ENCODE measurements around the gene SIPA1L3.
A peak's percentile ranks its signal among the peaks of the same experiment; 100 is the strongest.

Gene SIPA1L3

DNA sequence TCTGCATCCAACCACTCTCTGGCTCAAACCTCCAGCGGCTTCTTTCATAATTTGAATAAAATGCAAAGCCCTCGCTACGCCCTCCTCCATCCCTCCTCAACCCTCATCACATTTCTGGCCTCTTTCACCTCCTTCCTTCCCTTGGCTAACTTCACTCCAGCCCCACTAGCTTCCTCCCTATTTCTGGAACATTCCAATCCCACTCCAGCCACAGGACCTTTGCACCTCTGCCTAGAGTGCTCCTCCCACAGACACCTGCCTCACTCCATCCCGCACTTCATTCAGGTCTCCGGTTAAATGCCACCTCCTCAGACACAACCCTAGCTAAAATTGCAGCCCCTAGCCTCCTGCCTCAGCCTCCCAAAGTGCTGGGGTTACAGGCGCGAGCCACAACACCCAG lies 324.9 kb downstream of the SIPA1L3 start:
- Histone ChIP-seq H3K9me3 (ENCODE audit: control insufficient read depth, low read length) (no peaks in the 10 kb centered on the region), H3K4me3 (ENCODE audit: insufficient read depth, low read depth, low read length, poor library complexity, severe bottlenecking) (no peak overlapping the region), H3K36me3 (ENCODE audit: control insufficient read depth, insufficient read depth, low read length) (no peaks in the 10 kb centered on the region), H3K4me1 (ENCODE audit: control insufficient read depth, insufficient read depth, low read length, poor library complexity, severe bottlenecking) (peaks cover 10% of the 10 kb centered on the region), H3K27me3 (replicated peaks; ENCODE audit: control insufficient read depth, insufficient read depth, low read length, poor library complexity, severe bottlenecking) (peaks cover 20% of the 10 kb centered on the region), H3K27ac (ENCODE audit: insufficient read depth, low read length, poor library complexity, severe bottlenecking) (no peak overlapping the region)
- no peak for DNase-seq

DNA sequence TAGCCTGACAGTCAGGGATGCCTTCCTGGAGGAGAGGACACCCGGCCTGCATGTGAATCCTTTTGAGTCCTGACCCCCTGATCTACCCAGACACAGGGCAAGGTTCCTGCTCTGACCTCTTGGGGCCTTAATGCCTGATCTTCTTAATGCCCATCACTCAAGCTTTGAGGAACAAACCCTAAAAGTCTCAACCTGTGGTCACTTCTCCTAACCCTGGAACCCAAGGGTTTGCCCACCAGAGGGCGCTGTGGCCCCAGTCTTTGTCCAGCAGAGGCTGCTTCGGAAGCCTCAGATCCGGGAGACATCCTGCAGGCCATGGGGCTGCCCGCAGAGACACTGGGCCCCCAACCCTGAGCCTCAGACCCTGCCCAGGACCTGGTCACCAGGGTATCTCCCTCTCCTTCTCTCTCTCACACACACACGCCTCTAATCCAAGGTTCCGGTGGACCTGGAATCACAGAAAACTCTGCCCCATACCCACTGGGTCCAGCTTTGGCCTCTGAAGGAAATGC lies 326.8 kb downstream of the SIPA1L3 start:
- no peak overlapping the region for H3K4me3 ChIP-seq (ENCODE audit: insufficient read depth, low read depth, low read length, poor library complexity, severe bottlenecking)
- no peak overlapping the region for H3K27ac ChIP-seq (ENCODE audit: insufficient read depth, low read length, poor library complexity, severe bottlenecking)
- no peaks in the 10 kb centered on the region for H3K36me3 ChIP-seq (ENCODE audit: control insufficient read depth, insufficient read depth, low read length)
- DNase-seq: peak; percentile 36 to 58 (median 49)
- H3K27me3 ChIP-seq (replicated peaks; ENCODE audit: control insufficient read depth, insufficient read depth, low read length, poor library complexity, severe bottlenecking): peaks cover 5% of the 10 kb centered on the region
- peaks cover 6% of the 10 kb centered on the region for H3K4me1 ChIP-seq (ENCODE audit: control insufficient read depth, insufficient read depth, low read length, poor library complexity, severe bottlenecking)
- H3K9me3 ChIP-seq (ENCODE audit: control insufficient read depth, low read length): no peaks in the 10 kb centered on the region

DNA sequence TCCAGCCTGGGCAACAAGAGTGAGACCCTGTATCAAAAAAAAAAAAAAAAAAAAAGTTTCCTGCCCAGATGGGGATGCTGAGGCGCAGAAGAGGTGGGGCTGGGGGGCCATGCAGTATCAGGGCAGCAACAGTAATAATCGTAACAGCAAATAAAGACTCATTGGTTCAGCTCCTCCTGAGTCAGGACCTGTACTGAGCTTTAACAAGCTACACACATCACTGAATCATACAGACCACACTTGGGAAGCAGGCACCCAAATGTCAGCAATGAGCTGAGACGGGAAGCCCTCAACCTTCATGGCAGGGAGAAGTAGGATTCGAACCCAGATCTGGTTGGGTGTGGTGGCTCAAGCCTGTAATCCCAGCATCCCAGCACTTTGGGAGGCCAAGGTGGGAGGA lies 327.6 kb downstream of the SIPA1L3 start:
- no peaks in the 10 kb centered on the region for H3K36me3 ChIP-seq (ENCODE audit: control insufficient read depth, insufficient read depth, low read length)
- H3K4me3 ChIP-seq (ENCODE audit: insufficient read depth, low read depth, low read length, poor library complexity, severe bottlenecking): no peak overlapping the region
- no peaks in the 10 kb centered on the region for H3K9me3 ChIP-seq (ENCODE audit: control insufficient read depth, low read length)
- no peak overlapping the region for H3K27ac ChIP-seq (ENCODE audit: insufficient read depth, low read length, poor library complexity, severe bottlenecking)
- no peaks in the 10 kb centered on the region for H3K27me3 ChIP-seq (replicated peaks; ENCODE audit: control insufficient read depth, insufficient read depth, low read length, poor library complexity, severe bottlenecking)
- no peaks in the 10 kb centered on the region for H3K4me1 ChIP-seq (ENCODE audit: control insufficient read depth, insufficient read depth, low read length, poor library complexity, severe bottlenecking)
- DNase-seq: no peak

DNA sequence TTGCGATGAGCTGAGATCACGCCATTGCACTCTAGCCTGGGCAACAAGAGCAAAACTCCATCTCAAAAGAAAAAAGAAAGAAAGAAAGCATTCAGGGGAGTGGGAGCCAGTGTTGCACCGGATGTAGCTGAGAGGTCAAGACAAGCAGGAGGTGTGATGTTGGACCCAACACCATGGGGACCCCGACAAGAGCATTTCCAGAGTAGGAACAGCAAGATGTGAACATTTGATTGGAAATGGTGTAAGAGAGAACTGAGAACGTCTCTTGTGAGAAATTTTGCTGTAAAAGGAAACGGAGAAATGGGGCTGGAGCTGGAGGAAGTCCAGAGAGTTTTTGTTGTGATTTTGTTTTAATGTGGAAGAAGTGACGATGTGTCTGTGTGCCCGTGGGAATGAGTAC lies 332.8 kb downstream of the SIPA1L3 start:
- no peaks in the 10 kb centered on the region for H3K9me3 ChIP-seq (ENCODE audit: control insufficient read depth, low read length)
- H3K27me3 ChIP-seq (replicated peaks; ENCODE audit: control insufficient read depth, insufficient read depth, low read length, poor library complexity, severe bottlenecking): no peaks in the 10 kb centered on the region
- H3K36me3 ChIP-seq (ENCODE audit: control insufficient read depth, insufficient read depth, low read length): no peaks in the 10 kb centered on the region
- no peaks in the 10 kb centered on the region for H3K4me1 ChIP-seq (ENCODE audit: control insufficient read depth, insufficient read depth, low read length, poor library complexity, severe bottlenecking)
- DNase-seq: no peak
- H3K27ac ChIP-seq (ENCODE audit: insufficient read depth, low read length, poor library complexity, severe bottlenecking): no peak overlapping the region
- no peak overlapping the region for H3K4me3 ChIP-seq (ENCODE audit: insufficient read depth, low read depth, low read length, poor library complexity, severe bottlenecking)

DNA sequence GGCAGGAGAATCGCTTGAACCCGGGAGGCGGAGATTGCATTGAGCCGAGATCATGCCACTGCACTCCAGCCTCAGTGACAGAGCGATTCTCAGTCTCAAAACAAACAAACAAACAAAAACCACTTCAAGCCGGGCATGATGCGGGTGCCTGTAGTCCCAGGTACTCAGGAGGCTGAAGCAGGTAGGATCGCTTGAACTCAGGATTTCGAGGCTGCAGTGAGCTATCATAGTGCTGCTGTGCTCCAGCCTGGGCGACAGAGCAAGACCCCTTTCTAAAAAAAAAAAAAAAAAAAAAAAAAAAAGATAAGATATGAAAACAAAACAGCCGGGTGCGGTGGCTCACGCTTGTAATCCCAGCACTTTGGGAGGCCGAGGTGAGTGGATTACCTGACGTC lies 336.3 kb downstream of the SIPA1L3 start:
- Histone ChIP-seq H3K9me3 (ENCODE audit: control insufficient read depth, low read length) (no peaks in the 10 kb centered on the region), H3K4me1 (ENCODE audit: control insufficient read depth, insufficient read depth, low read length, poor library complexity, severe bottlenecking) (no peaks in the 10 kb centered on the region), H3K27ac (ENCODE audit: insufficient read depth, low read length, poor library complexity, severe bottlenecking) (no peak overlapping the region), H3K36me3 (ENCODE audit: control insufficient read depth, insufficient read depth, low read length) (no peaks in the 10 kb centered on the region), H3K27me3 (replicated peaks; ENCODE audit: control insufficient read depth, insufficient read depth, low read length, poor library complexity, severe bottlenecking) (no peaks in the 10 kb centered on the region), H3K4me3 (ENCODE audit: insufficient read depth, low read depth, low read length, poor library complexity, severe bottlenecking) (no peak overlapping the region)
- no peak for DNase-seq

DNA sequence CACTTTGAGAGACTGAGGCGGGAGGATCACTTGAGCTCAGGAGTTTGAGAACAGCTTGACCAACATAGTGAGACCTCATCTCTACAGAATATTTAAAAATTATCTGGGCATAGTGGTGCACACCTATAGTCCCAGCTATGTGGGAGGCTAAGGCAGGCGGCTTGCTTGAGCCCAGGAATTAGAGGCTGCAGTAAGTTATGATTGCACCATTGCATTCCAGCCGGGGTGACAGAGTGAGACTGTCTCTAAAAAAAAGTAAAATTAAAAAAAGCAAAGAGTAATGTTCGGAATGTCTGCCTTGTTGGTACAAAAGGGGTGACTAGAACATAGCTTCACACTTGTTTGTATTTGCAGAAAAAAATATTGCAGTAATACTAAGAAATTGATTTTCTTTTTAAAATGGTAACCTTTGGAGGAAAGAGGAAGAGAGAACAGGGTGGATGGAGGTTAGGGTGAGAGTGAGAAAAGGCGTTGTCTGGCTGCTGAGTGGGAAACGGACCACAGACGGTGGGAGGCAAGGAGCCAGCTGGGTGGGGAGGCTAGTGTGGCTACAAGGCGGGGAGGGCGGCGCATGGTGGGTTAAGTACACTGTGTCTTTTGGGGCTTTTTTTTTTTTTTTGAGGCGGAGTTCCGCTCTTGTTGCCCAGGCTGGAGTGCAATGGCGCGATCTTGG lies 339.0 kb downstream of the SIPA1L3 start:
- Histone ChIP-seq H3K9me3 (ENCODE audit: control insufficient read depth, low read length) (no peaks in the 10 kb centered on the region), H3K27ac (ENCODE audit: insufficient read depth, low read length, poor library complexity, severe bottlenecking) (no peak overlapping the region), H3K4me3 (ENCODE audit: insufficient read depth, low read depth, low read length, poor library complexity, severe bottlenecking) (no peak overlapping the region), H3K4me1 (ENCODE audit: control insufficient read depth, insufficient read depth, low read length, poor library complexity, severe bottlenecking) (no peaks in the 10 kb centered on the region), H3K36me3 (ENCODE audit: control insufficient read depth, insufficient read depth, low read length) (no peaks in the 10 kb centered on the region), H3K27me3 (replicated peaks; ENCODE audit: control insufficient read depth, insufficient read depth, low read length, poor library complexity, severe bottlenecking) (no peaks in the 10 kb centered on the region)
- DNase-seq: no peak

DNA sequence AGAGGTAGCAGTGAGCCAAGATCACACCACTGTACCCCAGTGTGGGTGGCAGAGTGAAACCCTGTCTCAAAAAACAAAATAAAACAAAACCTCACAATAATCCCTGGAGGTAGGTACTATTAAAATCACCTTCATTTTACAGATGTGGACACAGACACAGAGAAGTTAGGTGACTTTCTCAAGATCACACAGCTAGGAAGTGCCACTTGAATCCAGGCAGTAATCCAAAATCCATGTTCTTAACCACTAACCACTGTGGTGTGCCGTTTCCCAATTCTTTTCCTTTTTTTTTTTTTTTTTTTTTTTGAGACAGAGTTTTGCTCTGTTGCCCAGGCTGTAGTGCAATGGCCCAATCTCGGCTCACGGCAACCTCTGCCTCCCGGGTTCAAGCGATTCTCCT lies 340.1 kb downstream of the SIPA1L3 start:
- Histone ChIP-seq H3K27me3 (replicated peaks; ENCODE audit: control insufficient read depth, insufficient read depth, low read length, poor library complexity, severe bottlenecking) (no peaks in the 10 kb centered on the region), H3K9me3 (ENCODE audit: control insufficient read depth, low read length) (no peaks in the 10 kb centered on the region), H3K27ac (ENCODE audit: insufficient read depth, low read length, poor library complexity, severe bottlenecking) (no peak overlapping the region), H3K4me1 (ENCODE audit: control insufficient read depth, insufficient read depth, low read length, poor library complexity, severe bottlenecking) (no peaks in the 10 kb centered on the region), H3K36me3 (ENCODE audit: control insufficient read depth, insufficient read depth, low read length) (no peaks in the 10 kb centered on the region), H3K4me3 (ENCODE audit: insufficient read depth, low read depth, low read length, poor library complexity, severe bottlenecking) (no peak overlapping the region)
- no peak for DNase-seq

DNA sequence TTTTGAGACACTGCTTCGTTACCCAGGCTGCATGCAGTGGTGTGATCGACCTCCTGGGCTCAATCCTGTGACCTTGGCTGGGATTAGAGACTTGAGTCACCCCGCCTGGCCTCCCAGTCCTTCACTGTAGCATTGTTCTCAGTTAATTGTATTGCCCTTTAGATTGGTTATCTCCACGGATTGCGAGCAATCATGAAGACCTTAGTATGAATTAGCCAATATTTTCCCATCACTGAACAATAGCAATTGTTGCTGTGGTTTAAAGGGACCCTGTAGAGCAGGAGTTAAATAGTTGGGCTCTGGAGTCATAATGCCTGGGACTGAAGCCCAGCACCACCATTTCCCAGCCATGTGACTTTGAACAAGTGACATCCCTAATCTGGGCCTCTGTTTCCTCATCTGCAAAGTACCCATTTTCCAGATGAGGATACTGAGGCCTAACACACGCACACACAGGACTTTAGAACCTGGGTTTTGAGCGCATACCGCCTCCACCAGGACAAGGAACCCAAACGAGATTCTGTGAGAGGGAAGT lies 340.8 kb downstream of the SIPA1L3 start:
- no peak overlapping the region for H3K4me3 ChIP-seq (ENCODE audit: insufficient read depth, low read depth, low read length, poor library complexity, severe bottlenecking)
- no peaks in the 10 kb centered on the region for H3K36me3 ChIP-seq (ENCODE audit: control insufficient read depth, insufficient read depth, low read length)
- DNase-seq: no peak
- H3K9me3 ChIP-seq (ENCODE audit: control insufficient read depth, low read length): no peaks in the 10 kb centered on the region
- no peaks in the 10 kb centered on the region for H3K4me1 ChIP-seq (ENCODE audit: control insufficient read depth, insufficient read depth, low read length, poor library complexity, severe bottlenecking)
- no peaks in the 10 kb centered on the region for H3K27me3 ChIP-seq (replicated peaks; ENCODE audit: control insufficient read depth, insufficient read depth, low read length, poor library complexity, severe bottlenecking)
- no peak overlapping the region for H3K27ac ChIP-seq (ENCODE audit: insufficient read depth, low read length, poor library complexity, severe bottlenecking)

DNA sequence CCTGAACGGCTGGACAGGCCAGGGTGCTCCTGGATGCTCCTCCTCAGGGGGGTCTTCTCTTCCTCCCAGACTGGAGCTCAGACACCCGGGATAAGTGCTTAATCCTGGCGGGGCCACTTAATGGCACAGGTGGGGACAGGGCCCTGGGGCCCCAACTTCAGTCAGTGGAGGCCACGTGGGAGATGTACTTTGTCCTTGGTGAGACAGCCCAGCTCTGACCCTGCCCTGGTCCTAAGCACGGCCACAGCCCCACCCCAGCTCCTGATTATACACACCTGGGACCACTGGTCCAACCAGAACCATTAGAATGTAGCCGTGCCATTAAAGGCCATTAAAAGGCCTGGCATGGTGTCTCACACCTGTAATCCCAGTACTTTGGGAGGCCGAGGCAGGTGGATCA lies 341.4 kb downstream of the SIPA1L3 start:
- Histone ChIP-seq H3K27ac (ENCODE audit: insufficient read depth, low read length, poor library complexity, severe bottlenecking) (no peak overlapping the region), H3K4me3 (ENCODE audit: insufficient read depth, low read depth, low read length, poor library complexity, severe bottlenecking) (no peak overlapping the region), H3K9me3 (ENCODE audit: control insufficient read depth, low read length) (no peaks in the 10 kb centered on the region), H3K36me3 (ENCODE audit: control insufficient read depth, insufficient read depth, low read length) (no peaks in the 10 kb centered on the region), H3K4me1 (ENCODE audit: control insufficient read depth, insufficient read depth, low read length, poor library complexity, severe bottlenecking) (no peaks in the 10 kb centered on the region), H3K27me3 (replicated peaks; ENCODE audit: control insufficient read depth, insufficient read depth, low read length, poor library complexity, severe bottlenecking) (no peaks in the 10 kb centered on the region)
- no peak for DNase-seq

DNA sequence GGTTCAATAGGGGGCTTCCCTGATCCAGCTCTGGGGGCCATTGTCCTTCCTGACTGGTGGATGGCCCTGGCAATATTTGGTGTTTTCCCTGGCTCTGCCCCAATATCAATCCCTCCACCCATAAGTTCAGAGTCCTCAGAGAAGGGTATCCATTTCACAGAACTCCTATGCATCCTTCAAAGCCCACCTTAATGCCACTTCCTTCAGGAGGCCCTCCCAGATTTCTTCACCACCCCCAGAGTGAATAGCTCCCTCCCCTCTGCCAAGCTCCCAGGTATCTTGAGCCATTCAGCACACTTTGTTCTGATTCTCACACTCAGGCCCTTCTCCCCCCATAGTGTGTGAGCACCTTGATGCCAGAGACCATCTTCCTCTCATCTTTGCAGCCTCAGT lies 343.4 kb downstream of the SIPA1L3 start:
- Histone ChIP-seq H3K27me3 (replicated peaks; ENCODE audit: control insufficient read depth, insufficient read depth, low read length, poor library complexity, severe bottlenecking) (no peaks in the 10 kb centered on the region), H3K9me3 (ENCODE audit: control insufficient read depth, low read length) (no peaks in the 10 kb centered on the region), H3K4me1 (ENCODE audit: control insufficient read depth, insufficient read depth, low read length, poor library complexity, severe bottlenecking) (no peaks in the 10 kb centered on the region), H3K4me3 (ENCODE audit: insufficient read depth, low read depth, low read length, poor library complexity, severe bottlenecking) (no peak overlapping the region), H3K36me3 (ENCODE audit: control insufficient read depth, insufficient read depth, low read length) (no peaks in the 10 kb centered on the region), H3K27ac (ENCODE audit: insufficient read depth, low read length, poor library complexity, severe bottlenecking) (no peak overlapping the region)
- DNase-seq: no peak
